NCI-H2081 (cell line): ENCODE measurements around the gene GSTM3.

ENCODE experiments used
- DNase-seq, 2 experiments: peaks; one replicate each; lab custom pipeline; 2025; lab: John Stamatoyannopoulos, UW

Gene GSTM3

GRCh38 chr1:109740615-109741373 is at the start of gene GSTM3:
GSTM3 (minus strand) TSS chr1:109741038; CDS start chr1:109740287, 751 bp downstream.
- no peak for DNase-seq

- DNase-seq, result no peak
Measured at GRCh38 chr1:109790329-109790728, 49.5 kb upstream of the GSTM3 start.

- DNase-seq, result no peak
Measured at GRCh38 chr1:109789551-109790180, 48.8 kb upstream of the GSTM3 start.

GRCh38 chr1:109788695-109789521 is 48.1 kb upstream of the GSTM3 start:
- DNase-seq, result no peak

- no peak for DNase-seq
Measured at GRCh38 chr1:109787845-109788601, 47.2 kb upstream of the GSTM3 start.

- DNase-seq, result no peak
Measured at GRCh38 chr1:109787211-109787844, 46.5 kb upstream of the GSTM3 start.

- DNase-seq, result no peak
Measured at GRCh38 chr1:109786531-109787021, 45.7 kb upstream of the GSTM3 start.

- DNase-seq, result no peak
Measured at GRCh38 chr1:109786112-109786480, 45.3 kb upstream of the GSTM3 start.

GRCh38 chr1:109785446-109786111 is 44.7 kb upstream of the GSTM3 start:
- DNase-seq, result no peak

- DNase-seq, result no peak
Measured at GRCh38 chr1:109784551-109785252, 43.9 kb upstream of the GSTM3 start.

- DNase-seq, result no peak
Measured at GRCh38 chr1:109783436-109783835, 42.6 kb upstream of the GSTM3 start.

GRCh38 chr1:109782927-109783326 is 42.1 kb upstream of the GSTM3 start:
- no peak for DNase-seq

GRCh38 chr1:109782514-109782913 is 41.7 kb upstream of the GSTM3 start:
- DNase-seq, result no peak

- no peak for DNase-seq
Measured at GRCh38 chr1:109781806-109782205, 41.0 kb upstream of the GSTM3 start.

- DNase-seq, result no peak
Measured at GRCh38 chr1:109780982-109781381, 40.1 kb upstream of the GSTM3 start.

- no peak for DNase-seq
Measured at GRCh38 chr1:109777980-109778625, 37.3 kb upstream of the GSTM3 start.

GRCh38 chr1:109777436-109777835 is 36.6 kb upstream of the GSTM3 start:
- no peak for DNase-seq

GRCh38 chr1:109776911-109777310 is 36.1 kb upstream of the GSTM3 start:
- peak; percentile 60 to 72 for DNase-seq

- DNase-seq, result no peak
Measured at GRCh38 chr1:109776206-109776835, 35.5 kb upstream of the GSTM3 start.
